Bronchial epithelial cell (primary cell): ENCODE data around the gene SFXN5. TPM values are rescaled to one million over a fixed set of nuclear protein-coding genes. Genes with fewer than 3 reads are reported as not detected.

Experiments used
- DNase-seq: peaks from one replicate; pipeline ENCODE4 v3.0.0-alpha.2; 2010; ENCODE audit warnings: low read depth
- FAIRE-seq: peaks from 2 replicates; lab custom pipeline; 2011; peaks lifted over from hg19 to GRCh38; lab: Jason Lieb, UNC
- H3K27me3 ChIP-seq: 2 replicates; pipeline ENCODE4 v1.5.1; 2011; ENCODE audit warnings: low read length; ENCODE audit not compliant: control insufficient read depth, insufficient read depth
- H3K36me3 ChIP-seq: 2 replicates; pipeline ENCODE4 v1.5.1; 2011; ENCODE audit warnings: low read length; ENCODE audit not compliant: control insufficient read depth, insufficient read depth
- H3K4me3 ChIP-seq: 2 replicates; pipeline ENCODE4 v1.5.1; 2011; ENCODE audit warnings: mild to moderate bottlenecking, low read depth, low read length, control low read depth
- CTCF ChIP-seq: IDR thresholded peaks from 2 replicates; pipeline ENCODE4 v1.5.1; 2011; ENCODE audit warnings: mild to moderate bottlenecking, moderate library complexity, low read length, control low read depth, inconsistent platforms; ENCODE audit not compliant: insufficient read depth, severe bottlenecking
- total RNA-seq: library from RNA; depleted of rRNA; stranded (reverse); fragments of >200 nt; gene quantifications from 2 replicates; pipeline ENCODE4 v1.2.1, GENCODE V29; 2014

SFXN5 gene
- total RNA-seq, 1 donor from 2014 or later = 5.3 TPM

- H3K4me3 ChIP-seq = no peak overlapping the region
- FAIRE-seq = no peak
Observed at GRCh38 chr2:73081181-73081671, 9.7 kb upstream of the SFXN5 start.

GRCh38 chr2:73080321-73081131 is 9.0 kb upstream of the SFXN5 start:
- no peak overlapping the region for H3K4me3 ChIP-seq
- FAIRE-seq (no peak), DNase-seq (no peak)
- H3K36me3 ChIP-seq = peaks cover 22% of the 10 kb centered on the region
- no peak for TF ChIP-seq CTCF
- no peaks in the 10 kb centered on the region for H3K27me3 ChIP-seq

More at GRCh38 chr2:73081181-73081671, 9.7 kb upstream of the SFXN5 start:
- no peaks in the 10 kb centered on the region for H3K27me3 ChIP-seq
- DNase-seq = no peak
- TF ChIP-seq CTCF = no peak
- H3K36me3 ChIP-seq = peaks cover 22% of the 10 kb centered on the region

- DNase-seq = no peak
- no peak for FAIRE-seq
- peaks cover 21% of the 10 kb centered on the region for H3K36me3 ChIP-seq
Observed at GRCh38 chr2:73079636-73080035, 8.1 kb upstream of the SFXN5 start.

GRCh38 chr2:73078457-73079411 is 7.2 kb upstream of the SFXN5 start:
- no peaks in the 10 kb centered on the region for H3K27me3 ChIP-seq
- H3K36me3 ChIP-seq = peaks cover 20% of the 10 kb centered on the region
- DNase-seq (no peak), FAIRE-seq (no peak)
- no peak overlapping the region for H3K4me3 ChIP-seq
- TF ChIP-seq CTCF = no peak

More at GRCh38 chr2:73079636-73080035, 8.1 kb upstream of the SFXN5 start:
- Histone ChIP-seq H3K4me3 (no peak overlapping the region), H3K27me3 (no peaks in the 10 kb centered on the region)
- TF ChIP-seq CTCF = no peak

- DNase-seq (no peak), FAIRE-seq (no peak)
- H3K27me3 ChIP-seq = no peaks in the 10 kb centered on the region
- H3K36me3 ChIP-seq = peaks cover 20% of the 10 kb centered on the region
- H3K4me3 ChIP-seq = no peak overlapping the region
- TF ChIP-seq CTCF = no peak
Observed at GRCh38 chr2:73077424-73077795, 5.9 kb upstream of the SFXN5 start.
